Skeletal muscle cell (primary cell): Measurements from ENCODE around the gene PIGS.

Experiments
- DNase-seq: peaks from one replicate; pipeline ENCODE4 v3.0.0-alpha.2; 2010; ENCODE audit warnings: low read depth
- H3K4me3 ChIP-seq: 2 replicates; pipeline ENCODE4 v1.5.1; 2011; ENCODE audit warnings: low read depth, mild to moderate bottlenecking, control low read depth, low read length, moderate library complexity

The PIGS gene

DNA sequence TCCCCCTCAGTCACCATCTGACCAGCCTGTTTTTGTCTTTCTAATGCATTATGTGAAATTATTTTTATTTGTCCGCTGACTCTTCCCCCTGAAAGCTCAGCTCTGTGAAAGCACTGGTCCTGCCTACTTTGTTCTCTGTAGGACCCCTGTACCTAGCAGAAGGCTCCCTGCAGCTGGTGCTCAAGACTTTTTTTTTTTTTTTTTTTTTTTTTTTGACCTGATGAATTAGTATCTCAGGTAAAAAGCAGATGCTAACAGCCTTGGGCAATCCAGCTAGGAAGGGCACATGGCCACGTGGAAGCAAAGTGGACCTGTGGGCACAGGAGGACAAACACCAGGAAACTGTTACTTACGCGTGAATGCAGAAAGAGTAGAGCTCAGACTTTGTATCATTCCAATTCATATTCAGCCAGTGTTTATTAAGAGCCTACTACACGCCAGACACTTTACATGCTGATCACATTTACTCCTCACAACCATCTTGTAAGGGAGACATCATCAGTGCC, 18.3 kb downstream of the PIGS start:
- H3K4me3 ChIP-seq, result peak overlapping the region; percentile 87
- no peak for DNase-seq

DNA sequence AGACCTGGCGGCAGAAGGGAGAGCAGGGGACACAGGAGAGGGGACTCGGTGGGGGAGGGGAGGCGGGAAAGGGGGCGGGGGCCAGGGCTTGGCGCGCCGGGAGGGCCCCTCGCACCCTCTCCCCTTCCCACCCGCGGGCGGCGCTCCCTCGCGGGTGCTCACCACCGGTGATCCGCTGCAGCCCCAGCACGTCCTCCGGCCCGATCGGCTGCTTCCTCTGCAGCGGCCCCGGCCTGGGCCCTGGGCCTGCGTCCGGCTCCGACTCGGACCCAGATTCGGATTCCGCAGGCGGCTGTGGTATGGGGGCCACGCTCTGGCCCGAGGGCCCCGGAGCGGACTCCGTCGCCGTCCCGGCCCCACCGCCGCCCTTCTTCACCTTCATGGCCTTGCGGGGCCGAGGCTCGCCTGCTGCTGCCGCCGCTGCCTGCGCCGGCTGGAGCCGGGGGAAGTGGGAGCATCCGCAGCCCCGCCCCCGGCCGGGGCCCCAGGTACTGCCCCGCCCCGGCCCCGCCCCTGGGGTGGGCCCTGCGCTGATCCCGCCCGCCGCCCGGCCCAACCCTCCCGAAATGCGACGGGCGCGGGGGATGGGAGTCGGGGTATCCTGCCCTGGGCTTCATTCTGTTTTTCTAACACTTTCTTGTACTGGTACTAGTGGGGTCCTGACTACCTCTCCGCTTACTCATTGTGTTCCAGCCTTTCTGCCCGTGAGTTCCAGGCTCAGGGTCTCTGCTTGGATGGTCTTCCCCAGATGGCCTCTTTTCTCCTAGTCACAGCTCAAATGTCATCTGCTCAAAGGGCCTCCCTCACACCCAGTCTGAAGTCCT, 18.9 kb downstream of the PIGS start, which contains the start of gene UNC119:
TSS of gene UNC119 (minus strand) at position 449 of the 824 bp plus-strand sequence. CDS start at position 382, 67 bp downstream.
- H3K4me3 ChIP-seq, result peak within 1 kb of the TSS; percentile 87
- no peak for DNase-seq

DNA sequence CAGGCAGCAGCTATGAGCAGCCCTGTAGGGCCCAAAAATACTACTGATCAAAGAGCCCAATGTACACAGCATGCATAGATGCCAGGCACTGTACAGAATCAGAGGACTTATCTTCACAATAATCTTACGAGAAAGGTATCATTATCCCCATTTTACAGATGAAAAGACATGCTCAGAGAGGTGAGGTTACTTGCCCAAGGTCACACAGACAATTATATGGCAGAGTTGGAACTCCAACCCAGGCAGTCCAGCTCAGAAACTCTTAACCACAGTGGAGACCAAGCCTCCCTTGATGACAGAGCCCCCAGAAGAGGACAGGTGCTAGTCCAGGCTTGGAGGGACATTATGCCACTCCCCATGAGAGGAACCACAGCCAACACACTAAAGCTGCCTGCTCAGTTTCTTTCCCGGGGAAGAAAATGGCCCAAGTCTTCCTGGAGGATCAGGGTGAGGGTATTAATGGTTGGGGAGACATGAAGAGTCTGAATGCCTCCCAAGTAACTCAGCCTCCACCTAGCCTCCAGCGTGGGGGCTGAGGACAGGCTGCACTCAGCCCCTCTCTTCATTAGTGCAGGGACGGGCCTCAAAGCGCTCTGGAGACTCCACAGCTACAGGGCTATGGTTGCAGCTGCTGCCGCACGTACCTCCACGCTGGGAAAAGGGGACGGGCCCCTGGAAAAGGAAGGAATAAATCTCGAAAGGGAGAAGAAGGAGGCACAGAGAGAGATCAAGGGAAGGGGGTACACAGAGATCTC, 19.7 kb downstream of the PIGS start:
- H3K4me3 ChIP-seq, result peak overlapping the region; percentile 87
- DNase-seq, result no peak

DNA sequence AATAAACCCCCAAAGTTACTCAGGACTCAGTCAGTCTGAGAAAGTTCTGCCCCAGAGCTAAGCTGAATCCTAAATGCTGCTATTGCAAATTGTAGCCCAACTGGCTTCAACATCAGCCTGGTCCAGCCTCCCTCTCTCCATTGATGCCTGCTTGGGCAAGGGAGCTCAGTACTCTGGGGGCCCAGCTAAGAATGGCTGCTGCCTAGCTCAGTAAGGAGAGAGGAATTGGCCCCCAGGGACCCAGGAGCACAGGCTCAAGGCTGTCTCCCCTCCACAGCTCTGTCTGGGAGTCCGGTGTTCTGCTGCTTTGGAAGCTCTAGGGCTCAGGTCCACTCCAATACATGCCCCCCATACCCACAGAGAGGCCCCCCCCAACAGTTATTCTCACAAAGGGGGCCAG, 20.5 kb downstream of the PIGS start:
- DNase-seq, result no peak
- no peak overlapping the region for H3K4me3 ChIP-seq

DNA sequence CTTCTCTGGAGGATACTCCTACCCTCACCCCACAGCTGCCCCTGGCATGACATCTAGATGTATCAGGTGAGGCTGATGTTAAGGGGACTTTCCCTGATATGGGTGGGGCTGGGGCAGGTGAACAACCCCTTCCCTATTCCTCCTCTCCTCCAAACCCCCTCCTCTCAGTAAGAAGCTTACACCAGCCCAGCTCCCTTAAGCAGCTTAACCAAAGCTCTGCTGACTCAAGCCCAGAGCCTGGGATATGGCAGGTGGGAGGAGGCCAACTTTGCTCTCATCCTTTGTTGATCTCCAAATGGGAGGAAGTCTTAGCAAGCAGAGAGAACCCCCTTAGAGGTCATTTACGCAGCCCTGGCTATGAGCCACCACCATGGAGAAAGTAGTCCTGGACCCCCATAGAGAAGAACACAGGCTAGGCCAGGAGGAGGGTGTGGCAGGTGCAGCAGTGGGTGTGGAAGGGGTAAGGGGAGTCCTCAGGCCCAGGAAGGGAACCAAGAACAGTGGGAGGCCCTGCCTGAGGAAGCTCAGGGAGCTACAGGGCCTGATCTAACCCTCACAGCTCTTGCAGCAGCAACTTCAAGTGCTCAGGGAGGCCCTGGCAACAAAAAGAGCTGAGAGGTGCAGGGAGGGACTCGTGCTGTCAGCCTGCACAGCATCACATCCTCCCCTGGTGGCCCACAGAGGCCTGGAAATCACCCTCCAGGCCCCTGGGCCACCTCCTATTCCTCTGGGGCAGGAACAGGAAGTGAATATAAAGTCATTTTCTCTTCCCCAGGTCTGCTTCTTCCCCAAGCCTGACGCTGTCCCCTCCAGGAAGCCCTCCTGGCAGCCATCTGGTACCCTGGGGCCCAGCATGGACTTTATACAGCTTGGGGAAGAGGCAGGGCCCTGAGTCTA, 21.8 kb downstream of the PIGS start:
- H3K4me3 ChIP-seq, result no peak overlapping the region
- no peak for DNase-seq

DNA sequence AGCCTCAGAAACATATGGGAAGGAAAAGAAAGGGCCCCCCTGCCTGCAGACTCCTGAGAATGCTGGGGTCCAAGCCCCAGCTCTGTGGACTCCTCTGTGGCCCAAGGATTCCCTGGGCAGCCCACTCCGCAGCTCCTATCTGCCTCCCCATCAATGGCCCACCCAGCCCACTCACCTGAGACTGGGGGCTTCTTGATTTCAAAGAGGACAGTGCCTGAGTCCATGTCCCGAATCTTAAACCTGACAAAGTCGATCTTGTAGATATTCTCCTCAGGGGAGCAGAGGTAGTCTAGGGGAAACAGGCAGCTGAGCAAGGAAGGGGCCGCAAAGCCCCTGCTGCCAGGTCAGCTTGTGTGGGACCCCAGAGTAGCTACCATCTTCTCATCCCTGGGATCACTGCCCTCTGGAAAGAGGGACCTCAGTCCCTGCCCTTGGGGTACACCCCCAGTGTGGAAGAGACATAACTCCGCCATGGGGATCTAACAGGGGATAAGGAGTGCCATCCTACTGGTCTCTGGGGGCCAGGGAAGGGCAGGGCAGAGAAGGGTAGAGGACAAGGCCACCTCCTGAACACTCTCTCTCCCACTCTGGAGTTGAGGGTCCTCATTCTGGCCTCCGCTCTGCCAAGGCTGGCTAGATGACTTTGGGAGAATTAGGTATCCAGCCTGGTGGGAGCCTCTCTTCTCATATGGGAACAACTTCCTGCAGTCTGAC, 22.8 kb downstream of the PIGS start:
- no peak for DNase-seq
- H3K4me3 ChIP-seq, result no peak overlapping the region

DNA sequence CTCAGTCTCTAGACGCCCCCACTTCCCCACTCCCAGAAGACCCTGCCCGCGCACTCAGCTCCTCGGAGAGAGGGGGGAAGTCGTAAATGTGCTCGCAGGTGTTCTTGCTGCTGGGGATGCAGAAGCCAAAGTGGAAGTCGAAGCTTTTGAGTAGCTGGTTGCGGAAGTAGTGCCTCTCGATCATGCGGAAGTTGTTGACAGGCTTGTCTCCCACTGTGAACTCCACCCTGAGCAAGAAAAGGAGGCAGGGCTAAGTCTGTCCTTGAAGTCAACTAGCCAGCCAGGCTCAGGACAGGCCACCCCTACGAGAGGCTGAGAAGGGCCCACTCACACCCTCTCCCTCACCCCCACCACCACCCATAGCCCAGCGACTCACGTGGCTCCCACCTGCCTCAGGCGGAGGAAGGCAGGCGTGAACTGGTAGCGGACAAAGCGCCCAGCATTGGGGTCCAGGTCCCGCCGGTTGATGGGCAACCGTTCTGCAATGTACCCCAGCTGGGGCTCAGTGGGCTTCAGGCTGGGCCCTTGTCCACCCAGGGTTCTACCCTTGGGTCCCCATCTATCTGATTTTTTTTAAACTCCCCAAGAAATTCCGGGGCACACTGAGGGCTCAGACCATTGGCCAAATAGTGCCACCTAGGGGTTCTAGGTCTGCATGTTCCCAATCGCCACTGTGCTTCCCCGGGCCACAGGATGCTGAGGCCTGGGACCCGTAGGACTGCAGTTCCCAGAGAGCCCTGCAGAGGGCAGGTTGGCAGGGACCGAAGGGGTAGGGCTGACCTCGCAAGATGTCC, 23.5 kb downstream of the PIGS start:
- no peak overlapping the region for H3K4me3 ChIP-seq
- DNase-seq, result no peak

DNA sequence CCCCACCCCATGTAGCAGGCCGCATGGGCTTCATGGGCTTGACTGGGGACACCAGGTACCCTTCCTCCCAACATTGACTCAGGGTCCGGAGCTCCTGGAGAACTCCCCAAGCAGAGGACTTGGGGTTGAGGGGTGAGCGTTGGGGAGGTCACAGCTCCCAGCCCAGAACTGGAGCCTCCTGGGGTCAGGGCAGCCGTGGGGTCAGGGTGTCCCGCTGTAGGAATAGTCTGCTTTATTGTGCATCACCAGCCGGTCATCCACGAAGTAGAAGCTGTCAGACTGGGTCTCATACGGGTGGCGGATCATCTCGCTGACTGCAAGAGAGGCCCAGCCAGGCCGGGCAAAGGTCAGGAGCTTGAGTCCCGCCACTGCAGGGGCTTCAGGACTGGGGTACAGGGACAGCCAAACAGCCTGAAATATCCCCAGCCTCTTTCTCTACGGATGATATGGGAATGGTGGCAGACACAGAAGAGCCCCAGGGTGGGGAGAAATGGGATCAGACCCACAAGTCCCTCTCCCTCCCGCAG, 24.2 kb downstream of the PIGS start:
- H3K4me3 ChIP-seq, result no peak overlapping the region
- no peak for DNase-seq

DNA sequence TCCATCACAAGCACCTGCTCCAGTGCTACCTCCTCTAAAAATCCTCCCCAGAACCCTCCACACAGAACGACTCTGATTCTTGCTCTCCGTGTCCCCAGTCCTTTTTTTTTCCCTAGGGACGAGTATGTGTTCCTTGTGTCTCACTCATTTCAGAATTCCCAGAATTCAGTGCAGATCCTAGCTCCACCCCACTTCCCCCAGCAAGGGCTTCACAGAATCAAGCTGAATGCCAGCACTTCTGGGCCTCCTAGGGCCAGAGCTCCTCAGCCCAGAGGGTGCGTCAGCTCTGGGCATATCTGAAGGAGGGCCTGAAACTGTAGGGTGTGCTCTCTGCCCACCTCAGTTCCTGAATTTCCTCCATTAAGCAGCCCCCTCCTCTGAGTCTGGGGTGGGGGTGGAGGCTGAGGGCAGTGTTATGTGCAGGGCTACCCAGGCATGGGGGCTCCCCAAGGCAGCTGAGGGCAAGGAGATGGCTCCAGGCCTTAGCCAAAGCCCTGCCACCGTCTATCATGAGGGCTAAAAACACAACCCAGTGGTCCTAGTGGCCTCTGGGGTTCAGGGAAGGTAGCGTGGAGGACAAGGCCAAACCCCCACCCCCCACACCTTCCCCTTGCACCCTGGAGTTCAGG, 25.4 kb downstream of the PIGS start:
- no peak for DNase-seq
- no peak overlapping the region for H3K4me3 ChIP-seq

DNA sequence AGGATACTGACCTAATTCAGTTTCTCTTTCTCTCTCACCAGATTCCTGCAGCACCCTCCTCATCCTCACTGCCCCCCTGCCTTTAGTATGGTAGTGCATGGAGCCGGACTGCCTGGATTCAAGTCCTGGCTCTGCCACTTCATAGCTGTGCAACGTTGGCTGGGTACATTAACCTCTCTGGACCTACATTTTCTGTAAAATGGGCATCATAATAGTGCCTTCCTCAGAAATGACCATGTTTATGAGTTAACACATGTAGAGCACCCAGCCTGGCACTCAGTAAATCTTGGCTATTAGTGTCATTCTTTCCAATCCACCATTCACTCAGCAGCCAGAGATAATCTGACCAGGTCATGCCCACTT, 26.2 kb downstream of the PIGS start:
- H3K4me3 ChIP-seq, result no peak overlapping the region
- DNase-seq, result no peak

DNA sequence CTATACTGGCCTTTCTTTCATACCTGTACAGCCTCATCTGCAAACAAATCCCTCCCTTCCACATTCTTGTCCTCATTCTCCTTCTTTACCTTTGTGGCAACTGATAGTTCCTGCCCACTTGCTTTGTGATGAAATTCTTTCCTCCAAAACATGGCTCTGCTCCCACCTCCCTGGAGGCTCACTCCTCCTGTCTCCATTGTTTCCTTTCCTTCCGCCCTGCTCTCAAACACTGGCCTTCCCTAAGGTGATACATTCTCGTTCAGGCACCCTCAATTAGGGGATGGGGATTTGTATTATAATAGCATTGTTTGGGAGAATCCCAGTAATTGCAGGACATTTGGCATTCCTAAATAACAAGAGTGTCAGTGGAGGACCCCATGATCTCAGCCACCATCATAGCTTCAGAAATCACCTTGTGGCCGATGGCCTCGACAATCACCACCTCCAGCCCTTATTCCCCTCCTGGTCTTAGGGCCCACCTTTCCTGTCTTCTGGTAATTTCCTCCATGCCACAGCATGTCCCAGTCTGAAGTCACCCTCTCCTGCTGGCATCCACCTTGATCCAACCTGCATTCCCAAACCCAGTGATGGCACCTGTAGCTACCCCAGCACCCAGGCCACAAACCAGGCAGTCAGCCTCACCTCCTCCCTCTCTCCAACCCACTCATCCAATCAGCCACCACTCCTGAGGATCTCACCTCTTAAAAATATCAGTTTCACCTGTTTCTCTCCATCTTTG, 26.8 kb downstream of the PIGS start:
- no peak for DNase-seq
- H3K4me3 ChIP-seq, result no peak overlapping the region

DNA sequence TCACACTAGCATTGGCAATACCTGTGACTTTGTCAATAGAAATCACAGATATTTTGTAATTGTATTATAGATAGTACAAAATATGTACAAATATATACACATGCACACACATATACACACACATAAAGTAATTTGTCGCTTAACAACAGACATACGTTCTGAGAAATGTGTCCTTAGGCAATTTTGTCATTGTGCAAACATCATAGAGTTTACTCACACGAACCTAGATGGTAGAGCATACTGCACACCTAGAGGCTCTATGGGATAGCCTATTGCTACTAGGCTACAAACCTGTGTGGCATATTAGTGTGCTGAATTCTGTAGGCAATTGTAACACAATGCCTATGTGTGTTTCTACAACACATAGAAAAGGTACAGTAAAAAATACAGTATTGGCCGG, 29.9 kb downstream of the PIGS start:
- no peak for DNase-seq
- H3K4me3 ChIP-seq, result no peak overlapping the region

DNA sequence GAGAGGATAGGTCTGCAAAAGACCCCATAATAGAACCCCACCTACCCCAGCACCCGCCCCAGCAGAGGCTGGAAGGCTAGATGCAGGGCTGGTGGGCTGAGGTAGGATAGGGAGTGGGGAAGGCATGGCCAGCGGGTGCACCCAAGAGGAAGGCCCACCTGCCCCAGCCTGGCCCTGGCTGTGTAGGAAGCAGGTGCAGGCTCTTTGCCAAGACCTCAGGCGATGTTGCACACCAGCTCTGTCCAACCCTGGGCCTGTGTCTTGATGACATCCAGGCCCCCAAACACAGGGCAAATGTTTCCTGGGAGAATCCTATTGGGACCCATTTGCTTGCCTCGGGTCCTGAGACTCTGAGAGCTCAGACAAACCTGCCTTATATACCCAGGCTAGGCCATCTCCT, 31.1 kb downstream of the PIGS start:
- no peak for DNase-seq
- H3K4me3 ChIP-seq, result no peak overlapping the region

DNA sequence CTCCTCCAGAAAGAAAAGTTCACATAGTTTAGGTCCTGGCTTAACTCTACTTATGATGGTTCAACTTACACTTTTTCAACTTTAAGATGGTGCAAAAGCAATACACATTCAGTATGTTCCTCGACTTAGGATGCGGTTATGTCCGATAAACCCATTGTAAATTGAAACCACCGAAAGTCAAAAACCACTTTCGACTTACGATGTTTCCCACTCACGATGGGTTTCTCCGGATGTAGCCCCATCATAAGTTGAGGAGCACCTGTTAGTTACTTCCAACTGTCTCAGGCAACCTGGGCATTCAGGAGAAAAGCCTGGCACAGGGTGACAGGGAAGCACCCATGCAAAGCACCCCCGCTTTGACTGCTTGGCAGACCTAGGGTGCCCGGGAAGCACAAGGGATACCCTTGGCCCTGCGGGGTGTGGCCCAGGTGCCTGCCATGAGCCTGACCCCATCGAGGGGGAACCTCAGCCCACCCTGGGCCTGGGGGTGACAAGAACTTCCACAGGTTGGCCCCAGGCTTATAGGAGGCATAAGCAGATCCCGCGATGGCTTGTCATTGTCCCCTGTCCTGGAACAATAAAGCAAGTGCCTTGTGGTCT, 32.9 kb downstream of the PIGS start:
- H3K4me3 ChIP-seq, result no peak overlapping the region

DNA sequence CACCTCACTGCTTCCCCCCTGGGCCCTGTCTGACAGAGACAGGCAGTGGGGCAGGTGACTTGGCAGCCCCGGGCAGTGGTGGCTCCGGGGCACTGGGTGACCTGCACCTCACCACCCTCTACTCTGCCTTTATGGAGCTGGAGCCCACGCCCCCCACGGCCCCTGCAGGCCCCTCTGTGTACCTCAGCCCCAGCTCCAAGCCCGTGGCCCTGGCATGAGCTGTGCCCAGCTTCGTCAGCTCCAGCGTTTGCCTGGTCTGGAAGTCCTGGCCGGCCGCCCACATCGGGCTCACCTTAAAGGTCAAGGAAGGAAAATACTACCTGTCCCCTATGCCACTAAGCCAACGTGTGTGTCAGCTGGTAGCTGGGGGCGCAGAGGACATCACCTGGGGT, 34.1 kb downstream of the PIGS start:
- H3K4me3 ChIP-seq, result no peak overlapping the region
- no peak for DNase-seq

More for the DNA sequence above, 32.9 kb downstream of the PIGS start:
- no peak for DNase-seq

DNA sequence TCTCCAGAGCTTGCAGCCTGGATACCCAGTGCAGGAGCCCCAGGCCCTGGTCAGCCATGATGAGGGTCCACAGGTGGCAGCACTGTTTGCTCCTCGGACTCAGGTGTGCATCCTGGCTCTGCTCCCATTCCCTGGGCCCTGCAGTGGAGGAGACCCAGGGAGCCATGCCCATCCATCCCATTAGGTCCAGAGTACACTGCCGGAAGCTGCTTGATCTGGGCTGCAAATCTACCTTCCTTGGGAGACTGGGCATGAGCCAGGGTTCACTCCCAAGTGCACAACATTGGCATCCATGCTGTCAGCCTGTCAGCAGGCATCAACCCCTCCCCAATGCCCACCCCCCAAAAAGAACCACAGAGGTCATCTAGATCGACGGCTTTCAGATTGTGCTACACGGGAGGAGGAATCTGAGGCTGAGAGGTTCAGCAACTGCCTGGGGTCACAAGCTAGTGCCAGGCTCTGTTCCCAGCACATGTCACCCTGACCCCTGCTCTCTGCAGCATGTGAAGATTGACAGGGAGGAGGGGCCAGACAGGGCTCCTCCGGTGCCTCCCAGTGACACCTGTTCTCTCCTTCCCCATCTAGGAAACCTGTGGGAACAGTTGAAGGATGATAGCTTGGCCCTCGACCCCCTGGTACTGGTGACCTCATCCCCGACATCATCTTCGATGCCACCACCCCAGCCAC, 34.6 kb downstream of the PIGS start:
- no peak overlapping the region for H3K4me3 ChIP-seq
- no peak for DNase-seq
